ENCODE measurements around the gene GRK6. TPM values are rescaled to one million over a fixed set of nuclear protein-coding genes. Genes with fewer than 3 reads are reported as not detected.

The GRK6 gene
- total RNA-seq, 1 experiment from 2014 or later: 75.2 TPM

- Histone ChIP-seq H3K4me1 (ENCODE audit: insufficient read depth, low read length) (no peaks in the 10 kb centered on the region; the same call in 1 of the 2 replicates), H2AK5ac (ENCODE audit: insufficient read length, low read length) (no peak overlapping the region), H3K23ac (ENCODE audit: insufficient read length, low read depth, low read length) (no peak overlapping the region), H2BK15ac (ENCODE audit: low read depth, low read length) (no peak overlapping the region), H2BK20ac (ENCODE audit: low read depth, low read length, poor library complexity, severe bottlenecking) (no peak overlapping the region), H3K56ac (ENCODE audit: insufficient read length, low read depth, low read length) (no peak overlapping the region), H4K20me1 (ENCODE audit: control insufficient read depth, insufficient read depth, insufficient read length) (no peaks in the 10 kb centered on the region), H4K8ac (replicated peaks; ENCODE audit: insufficient read length, low read depth, low read length) (no peak overlapping the region), H2BK120ac (ENCODE audit: low read depth, low read length, poor library complexity, severe bottlenecking) (no peak overlapping the region), H3K27me3 (ENCODE audit: insufficient read depth, low read length) (no peaks in the 10 kb centered on the region), H3K9ac (ENCODE audit: extremely low read depth, insufficient read length, low read length) (no peak overlapping the region), H3K4me2 (ENCODE audit: insufficient read depth, insufficient read length, low read length) (no peak overlapping the region), H3K27ac (ENCODE audit: insufficient read length, low read depth, low read length) (no peak overlapping the region), H2BK5ac (ENCODE audit: insufficient read length, low read length) (no peak overlapping the region), H2BK12ac (ENCODE audit: insufficient read length, low read depth, low read length) (no peak overlapping the region), H2AFZ (ENCODE audit: low read length) (no peak overlapping the region), H4K5ac (ENCODE audit: insufficient read length, low read depth, low read length) (no peak overlapping the region), H3K79me1 (ENCODE audit: insufficient read depth, low read depth, low read length, poor library complexity, severe bottlenecking) (no peaks in the 10 kb centered on the region), H4K91ac (ENCODE audit: insufficient read length, low read depth, low read length) (no peak overlapping the region), H3K23me2 (ENCODE audit: insufficient read length, low read depth, low read length, poor library complexity, severe bottlenecking) (no peaks in the 10 kb centered on the region), H3K9me3 (ENCODE audit: control insufficient read depth, low read depth, low read length) (no peaks in the 10 kb centered on the region), H3K79me2 (ENCODE audit: insufficient read depth, low read length) (no peaks in the 10 kb centered on the region), H3K14ac (ENCODE audit: insufficient read depth, low read length) (no peak overlapping the region), H3K4ac (ENCODE audit: low read depth, low read length) (no peak overlapping the region), H3T11ph (ENCODE audit: low read length) (no peak overlapping the region), H3K18ac (ENCODE audit: insufficient read length, low read depth, low read length) (no peak overlapping the region)
- no CpG with 5 or more reads among the region's 8 CpGs for WGBS (ENCODE audit: extremely low coverage, insufficient read length, low lambda C conversion rate)
- Mint-ChIP-seq H3K27ac (no peak overlapping the region; a peak in 1 of 7 replicates), H3K27me3 (ENCODE audit: low read depth) (peaks cover 23% of the 10 kb centered on the region), H3K4me1 (peaks cover 28 to 39% of the 10 kb centered on the region in 2 experiments), H3K4me3 (no peak overlapping the region), H3K9me3 (no peaks in the 10 kb centered on the region; a peak in 1 of 5 replicates), H3K36me3 (ENCODE audit: insufficient read depth in 1 of 3, low read depth in 3 of 3) (no peaks in the 10 kb centered on the region; a peak in 1 of 7 replicates)
- TF ChIP-seq CTCF (conservative IDR thresholded peaks at IDR 0.05): no peak; the same call in 1 of the 3 replicates
- DNase-seq: no peak
Observed at GRCh38 chr5:177377851-177378776, 48.4 kb upstream of the GRK6 start.
